Calu3 (cell line): Measurements from ENCODE around the gene NCKAP5. TPM values are rescaled to one million over a fixed set of nuclear protein-coding genes. Genes with fewer than 3 reads are reported as not detected.

Experiments
- BruUV-seq: library from RNA; stranded (reverse); fragments of 400-500 nt; replicated peaks from 2 replicates; lab custom pipeline; 2021; lab: Mats Ljungman, UMichigan
- CTCF ChIA-PET: fragments of 300-600 bp; sonication (Branson Sonifier 250); formaldehyde crosslinking; loops from one replicate; lab custom pipeline; 2022; ENCODE audit warnings: antibody characterized with exemption; lab: Charles Lee
- DNase-seq: peaks from one replicate; pipeline ENCODE4 v3.0.0; 2022
- H3K27ac Mint-ChIP-seq: one replicate; pipeline ENCODE4 v1.8.0; 2022; ENCODE audit warnings: mixed read lengths; ENCODE audit not compliant: unreplicated experiment
- H3K27me3 Mint-ChIP-seq: one replicate; pipeline ENCODE4 v1.8.0; 2022; ENCODE audit warnings: mixed read lengths; ENCODE audit not compliant: unreplicated experiment
- H3K36me3 Mint-ChIP-seq: one replicate; pipeline ENCODE4 v1.8.0; 2022; ENCODE audit warnings: mild to moderate bottlenecking, moderate library complexity, mixed read lengths; ENCODE audit not compliant: insufficient read depth, unreplicated experiment
- H3K4me1 Mint-ChIP-seq: one replicate; pipeline ENCODE4 v1.8.0; 2022; ENCODE audit warnings: mild to moderate bottlenecking, low read depth, mixed read lengths; ENCODE audit not compliant: unreplicated experiment
- H3K4me3 Mint-ChIP-seq: one replicate; pipeline ENCODE4 v1.8.0; 2022; ENCODE audit warnings: mild to moderate bottlenecking, low read depth, moderate library complexity, mixed read lengths; ENCODE audit not compliant: unreplicated experiment
- H3K9me3 Mint-ChIP-seq: one replicate; pipeline ENCODE4 v1.8.0; 2022; ENCODE audit warnings: low read depth, mixed read lengths; ENCODE audit not compliant: unreplicated experiment
- CTCF ChIP-seq: fragments of 200-600 bp; IDR thresholded peaks from one replicate; pipeline ENCODE4 v1.8.0; 2022; ENCODE audit warnings: antibody characterized with exemption; ENCODE audit not compliant: unreplicated experiment
- intact Hi-C: fragments of 100-400 bp; cut with micrococcal nuclease; formaldehyde crosslinking; loops from one replicate; pipeline ENCODE4 v1.10.0; 2022; ENCODE audit not compliant: unreplicated experiment
- total RNA-seq: library from RNA; stranded (reverse); gene quantifications from 2 replicates; pipeline ENCODE4 v1.2.3, GENCODE V29; 2022

The NCKAP5 gene
- total RNA-seq, 1 experiment from 2014 or later = 2.2 TPM

GRCh38 chr2:133531382-133531781 lies 36.9 kb downstream of the NCKAP5 start:
- CTCF ChIA-PET = no interaction called here
- H3K36me3 Mint-ChIP-seq = no peaks in the 10 kb centered on the region

GRCh38 chr2:133530645-133531044 lies 37.6 kb downstream of the NCKAP5 start:
- CTCF ChIA-PET = interaction anchor here (1.2 kb wide), 1 partner anchor 111 kb away, joined by 3 read pairs; no protein-coding TSS in a partner anchor
- Mint-ChIP-seq H3K27ac (no peak overlapping the region), H3K4me1 (no peaks in the 10 kb centered on the region), H3K27me3 (no peaks in the 10 kb centered on the region), H3K4me3 (no peak overlapping the region), H3K36me3 (no peaks in the 10 kb centered on the region), H3K9me3 (no peaks in the 10 kb centered on the region)
- intact Hi-C loops = no loop called here
- TF ChIP-seq CTCF = no peak
- no TSS peak for BruUV-seq
- DNase-seq = no peak

More at GRCh38 chr2:133531382-133531781, 36.9 kb downstream of the NCKAP5 start:
- H3K27ac Mint-ChIP-seq = no peak overlapping the region
- BruUV-seq = no TSS peak
- intact Hi-C loops = no loop called here
- no peak for TF ChIP-seq CTCF
- H3K4me1 Mint-ChIP-seq = no peaks in the 10 kb centered on the region
- no peaks in the 10 kb centered on the region for H3K9me3 Mint-ChIP-seq
- DNase-seq = no peak
- no peaks in the 10 kb centered on the region for H3K27me3 Mint-ChIP-seq
- no peak overlapping the region for H3K4me3 Mint-ChIP-seq

GRCh38 chr2:133526530-133527300 lies 41.5 kb downstream of the NCKAP5 start:
- no peak for TF ChIP-seq CTCF
- no peaks in the 10 kb centered on the region for H3K9me3 Mint-ChIP-seq
- BruUV-seq = no TSS peak
- no peaks in the 10 kb centered on the region for H3K27me3 Mint-ChIP-seq
- intact Hi-C loops = loop anchor here (5.0 kb wide), 1 partner anchor 256 kb away; no protein-coding TSS in a partner anchor
- H3K4me1 Mint-ChIP-seq = no peaks in the 10 kb centered on the region
- CTCF ChIA-PET = interaction anchor here (0.9 kb wide), 1 partner anchor 86 kb away, joined by 5 read pairs; no protein-coding TSS in a partner anchor
- no peak overlapping the region for H3K27ac Mint-ChIP-seq
- no peak overlapping the region for H3K4me3 Mint-ChIP-seq
- no peaks in the 10 kb centered on the region for H3K36me3 Mint-ChIP-seq
- no peak for DNase-seq

- DNase-seq = no peak
- Mint-ChIP-seq H3K27ac (no peak overlapping the region), H3K9me3 (no peaks in the 10 kb centered on the region), H3K27me3 (no peaks in the 10 kb centered on the region), H3K4me3 (no peak overlapping the region), H3K36me3 (no peaks in the 10 kb centered on the region), H3K4me1 (no peaks in the 10 kb centered on the region)
- intact Hi-C loops = loop anchor here (5.0 kb wide), 1 partner anchor 256 kb away; no protein-coding TSS in a partner anchor
- TF ChIP-seq CTCF = no peak
- BruUV-seq = no TSS peak
- CTCF ChIA-PET = interaction anchor here (0.9 kb wide), 1 partner anchor 85 kb away, joined by 5 read pairs; no protein-coding TSS in a partner anchor
Measured at GRCh38 chr2:133525613-133526529, 42.4 kb downstream of the NCKAP5 start.
